DOHH2 (cell line): ENCODE results near the gene CR1L.
A peak's percentile ranks its signal among the peaks of the same experiment; 100 is the strongest.

Experiments
- H3F3A ChIP-seq: fragments of 200-600 bp; sonication (generic), shearing (Covaris generic); 2 replicates; pipeline ENCODE4 v1.6.0; 2016; ENCODE audit warnings: antibody characterized with exemption, mild to moderate bottlenecking; ENCODE audit not compliant: control insufficient read depth, insufficient read depth
- H3K27ac ChIP-seq: fragments of 200-600 bp; sonication (generic); 2 replicates; pipeline ENCODE4 v1.5.1; 2014; ENCODE audit warnings: low read depth, mild to moderate bottlenecking, low read length, moderate library complexity
- H3K27me3 ChIP-seq: fragments of 200-600 bp; sonication (generic); 2 replicates; pipeline ENCODE4 v1.6.1; 2014; ENCODE audit warnings: mild to moderate bottlenecking, low read length, mixed read lengths; ENCODE audit not compliant: control insufficient read depth
- H3K36me3 ChIP-seq: fragments of 200-600 bp; sonication (generic); 2 replicates; pipeline ENCODE4 v1.6.1; 2014; ENCODE audit warnings: mild to moderate bottlenecking, low read length, moderate library complexity, mixed read lengths; ENCODE audit not compliant: control insufficient read depth
- H3K4me1 ChIP-seq: fragments of 200-600 bp; sonication (generic); 2 replicates; pipeline ENCODE4 v1.6.1; 2014; ENCODE audit warnings: mild to moderate bottlenecking, low read length, mixed read lengths; ENCODE audit not compliant: control insufficient read depth
- H3K4me2 ChIP-seq: fragments of 200-600 bp; sonication (generic); 2 replicates; pipeline ENCODE4 v1.6.0; 2014; ENCODE audit warnings: mild to moderate bottlenecking, low read length, moderate library complexity
- H3K4me3 ChIP-seq: fragments of 200-600 bp; sonication (generic); 2 replicates; pipeline ENCODE4 v1.5.1; 2014; ENCODE audit warnings: mild to moderate bottlenecking, low read length, mixed read lengths
- H3K79me2 ChIP-seq: fragments of 200-600 bp; sonication (generic); 2 replicates; pipeline ENCODE4 v1.6.1; 2014; ENCODE audit warnings: mild to moderate bottlenecking, low read length, mixed read lengths; ENCODE audit not compliant: control insufficient read depth
- H3K9me2 ChIP-seq: fragments of 200-600 bp; sonication (generic); replicated peaks from 2 replicates; pipeline ENCODE4 v1.6.1; 2014; ENCODE audit warnings: mild to moderate bottlenecking, low read length, mixed read lengths; ENCODE audit not compliant: control insufficient read depth
- H3K9me3 ChIP-seq: fragments of 200-600 bp; sonication (generic); 2 replicates; pipeline ENCODE4 v1.6.1; 2014; ENCODE audit warnings: antibody characterized with exemption, low read length, mixed read lengths; ENCODE audit not compliant: control insufficient read depth, insufficient read depth
- H4K20me1 ChIP-seq: fragments of 200-600 bp; sonication (generic); 2 replicates; pipeline ENCODE4 v1.6.0; 2014; ENCODE audit warnings: low read depth, mild to moderate bottlenecking, antibody characterized with exemption, low read length, moderate library complexity; ENCODE audit not compliant: control insufficient read depth, insufficient read depth
- CTCF ChIP-seq: fragments of 200-600 bp; sonication (generic); IDR thresholded peaks from one replicate; pipeline ENCODE4 v1.5.1; 2014; ENCODE audit warnings: antibody characterized with exemption, mild to moderate bottlenecking, low read depth, low read length; ENCODE audit not compliant: poor library complexity, severe bottlenecking
- EZH2phosphoT487 ChIP-seq: fragments of 200-600 bp; sonication (generic); IDR thresholded peaks from 2 replicates; pipeline ENCODE4 v1.6.1; 2017; ENCODE audit warnings: borderline replicate concordance, mild to moderate bottlenecking, antibody characterized with exemption, low read length, moderate library complexity, mixed read lengths

CR1L gene

GRCh38 chr1:207745285-207745684, 100.4 kb downstream of the CR1L start:
- H4K20me1 ChIP-seq: no peaks in the 10 kb centered on the region
- H3K79me2 ChIP-seq: peaks cover 4% of the 10 kb centered on the region; the same call in 1 of the 2 replicates
- peaks cover 9% of the 10 kb centered on the region; the same call in 1 of the 2 replicates for H3F3A ChIP-seq
- no peak overlapping the region for H3K4me2 ChIP-seq
- H3K9me2 ChIP-seq: no peaks in the 10 kb centered on the region
- TF ChIP-seq CTCF (no peak), EZH2phosphoT487 (no peak)
- no peak overlapping the region for H3K27ac ChIP-seq
- H3K4me3 ChIP-seq: no peak overlapping the region
- peaks cover 48% of the 10 kb centered on the region for H3K4me1 ChIP-seq
- H3K36me3 ChIP-seq: no peaks in the 10 kb centered on the region; the same call in 1 of the 2 replicates
- no peaks in the 10 kb centered on the region for H3K9me3 ChIP-seq
- H3K27me3 ChIP-seq: no peaks in the 10 kb centered on the region

GRCh38 chr1:207745839-207746767, 101.2 kb downstream of the CR1L start:
- H3K4me2 ChIP-seq: peak overlapping the region; percentile 20
- no peak overlapping the region for H3K4me3 ChIP-seq
- H3K4me1 ChIP-seq: peaks cover 56% of the 10 kb centered on the region
- no peak overlapping the region for H3K27ac ChIP-seq
- H3F3A ChIP-seq: peaks cover 9% of the 10 kb centered on the region; the same call in 1 of the 2 replicates
- no peaks in the 10 kb centered on the region for H3K9me2 ChIP-seq
- no peaks in the 10 kb centered on the region; the same call in 1 of the 2 replicates for H3K36me3 ChIP-seq
- TF ChIP-seq CTCF: no peak
- no peak for TF ChIP-seq EZH2phosphoT487
- no peaks in the 10 kb centered on the region for H3K9me3 ChIP-seq
- H3K27me3 ChIP-seq: no peaks in the 10 kb centered on the region
- H3K79me2 ChIP-seq: peaks cover 10% of the 10 kb centered on the region
- H4K20me1 ChIP-seq: no peaks in the 10 kb centered on the region

GRCh38 chr1:207747627-207748492, 102.9 kb downstream of the CR1L start:
- peaks cover 25% of the 10 kb centered on the region for H3K79me2 ChIP-seq
- H3F3A ChIP-seq: peaks cover 9% of the 10 kb centered on the region; the same call in 1 of the 2 replicates
- no peaks in the 10 kb centered on the region for H3K9me2 ChIP-seq
- H3K4me3 ChIP-seq: peak overlapping the region; percentile 79
- H3K4me1 ChIP-seq: peaks cover 61% of the 10 kb centered on the region
- TF ChIP-seq CTCF (no peak), EZH2phosphoT487 (no peak)
- H3K9me3 ChIP-seq: no peaks in the 10 kb centered on the region
- H3K27ac ChIP-seq: peak overlapping the region; percentile 65
- H3K4me2 ChIP-seq: peak overlapping the region; percentile 77
- H3K27me3 ChIP-seq: no peaks in the 10 kb centered on the region
- peaks cover 5% of the 10 kb centered on the region; the same call in 1 of the 2 replicates for H3K36me3 ChIP-seq
- H4K20me1 ChIP-seq: no peaks in the 10 kb centered on the region; the same call in 1 of the 2 replicates
